Activated naive CD8-positive, alpha-beta T cell treated with anti-CD3 and anti-CD28 coated beads, Interleukin-2, amount 50 U/mL, for 24 hours (primary cell): ENCODE measurements around the gene IGFBP3.

Experiments used
- ATAC-seq: fragments of 150-1000 bp; cut with Tn5 transposase; one replicate; pipeline ENCODE4 v1.10.0; 2021
- DNase-seq: peaks from one replicate; pipeline ENCODE4 v3.0.0; 2021
- H3K27ac Mint-ChIP-seq: one replicate; pipeline ENCODE4 v1.8.0; 2021; ENCODE audit warnings: mild to moderate bottlenecking, mixed read lengths
- H3K27me3 Mint-ChIP-seq: one replicate; pipeline ENCODE4 v1.8.0; 2021; ENCODE audit warnings: mixed read lengths
- H3K36me3 Mint-ChIP-seq: one replicate; pipeline ENCODE4 v1.8.0; 2021; ENCODE audit warnings: low read depth, mixed read lengths
- H3K4me1 Mint-ChIP-seq: one replicate; pipeline ENCODE4 v1.8.0; 2021; ENCODE audit warnings: mixed read lengths
- H3K4me3 Mint-ChIP-seq: one replicate; pipeline ENCODE4 v1.8.0; 2021; ENCODE audit warnings: mild to moderate bottlenecking, moderate library complexity, mixed read lengths
- H3K9me3 Mint-ChIP-seq: one replicate; pipeline ENCODE4 v1.8.0; 2021; ENCODE audit warnings: mixed read lengths

The IGFBP3 gene

GRCh38 chr7:45891462-45892402 is 29.3 kb downstream of the IGFBP3 start:
- peaks cover 60% of the 10 kb centered on the region for H3K27me3 Mint-ChIP-seq
- ATAC-seq (no peak), DNase-seq (no peak)
- H3K4me1 Mint-ChIP-seq: no peaks in the 10 kb centered on the region
- H3K4me3 Mint-ChIP-seq: no peak overlapping the region
- H3K27ac Mint-ChIP-seq: no peak overlapping the region
- no peaks in the 10 kb centered on the region for H3K36me3 Mint-ChIP-seq
- no peaks in the 10 kb centered on the region for H3K9me3 Mint-ChIP-seq

- H3K4me1 Mint-ChIP-seq: no peaks in the 10 kb centered on the region
- H3K27me3 Mint-ChIP-seq: peaks cover 63% of the 10 kb centered on the region
- DNase-seq (no peak), ATAC-seq (no peak)
- H3K27ac Mint-ChIP-seq: no peak overlapping the region
- no peaks in the 10 kb centered on the region for H3K9me3 Mint-ChIP-seq
- H3K4me3 Mint-ChIP-seq: no peak overlapping the region
- no peaks in the 10 kb centered on the region for H3K36me3 Mint-ChIP-seq
These were observed 30.1 kb downstream of the IGFBP3 start for GRCh38 chr7:45890902-45891461.

DNA sequence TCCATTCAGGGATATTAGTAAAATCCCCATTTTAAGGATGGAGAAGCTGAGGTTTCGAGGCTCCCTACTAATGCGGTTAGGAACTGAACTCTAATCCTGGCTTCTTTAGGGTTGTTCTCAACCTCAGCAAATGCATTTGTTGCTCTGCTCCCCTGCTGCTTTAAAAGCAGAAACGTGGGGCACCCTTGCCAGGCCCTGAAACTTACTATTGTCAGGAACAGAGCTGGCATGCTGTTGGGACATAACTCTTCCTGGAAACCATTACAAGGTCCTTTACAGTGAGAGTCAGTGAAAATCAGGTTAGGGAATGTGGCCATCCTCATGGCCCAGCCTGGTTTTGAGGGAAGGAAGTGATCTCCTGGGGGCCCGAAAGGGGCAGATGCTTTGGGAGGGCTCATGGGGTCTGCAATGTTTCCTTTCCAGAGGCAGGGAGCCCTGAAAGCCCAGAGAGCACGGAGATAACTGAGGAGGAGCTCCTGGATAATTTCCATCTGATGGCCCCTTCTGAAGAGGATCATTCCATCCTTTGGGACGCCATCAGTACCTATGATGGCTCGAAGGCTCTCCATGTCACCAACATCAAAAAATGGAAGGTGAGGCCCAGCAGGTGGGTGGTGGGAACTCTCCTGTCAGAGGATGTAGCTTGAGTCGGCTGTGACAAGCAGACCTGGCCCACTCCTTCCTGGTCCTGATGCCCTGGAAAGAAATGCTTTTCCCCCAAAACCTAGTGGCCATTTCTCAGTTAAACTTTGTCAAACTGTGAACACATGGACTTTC is 30.8 kb downstream of the IGFBP3 start:
- no peak for DNase-seq
- Mint-ChIP-seq H3K9me3 (no peaks in the 10 kb centered on the region), H3K27ac (no peak overlapping the region), H3K27me3 (peaks cover 63% of the 10 kb centered on the region), H3K36me3 (no peaks in the 10 kb centered on the region), H3K4me1 (no peaks in the 10 kb centered on the region), H3K4me3 (no peak overlapping the region)
- ATAC-seq: no peak

GRCh38 chr7:45889367-45890067 is 31.6 kb downstream of the IGFBP3 start:
- Mint-ChIP-seq H3K4me3 (no peak overlapping the region), H3K4me1 (no peaks in the 10 kb centered on the region), H3K36me3 (no peaks in the 10 kb centered on the region), H3K27me3 (peaks cover 62% of the 10 kb centered on the region), H3K9me3 (no peaks in the 10 kb centered on the region), H3K27ac (no peak overlapping the region)
- DNase-seq (no peak), ATAC-seq (no peak)

- DNase-seq (no peak), ATAC-seq (no peak)
- no peaks in the 10 kb centered on the region for H3K9me3 Mint-ChIP-seq
- peaks cover 61% of the 10 kb centered on the region for H3K27me3 Mint-ChIP-seq
- H3K4me1 Mint-ChIP-seq: no peaks in the 10 kb centered on the region
- H3K36me3 Mint-ChIP-seq: no peaks in the 10 kb centered on the region
- H3K4me3 Mint-ChIP-seq: no peak overlapping the region
- no peak overlapping the region for H3K27ac Mint-ChIP-seq
These were observed 32.1 kb downstream of the IGFBP3 start for GRCh38 chr7:45888993-45889366.

GRCh38 chr7:45888185-45888992 is 32.7 kb downstream of the IGFBP3 start, which contains the start of gene IGFBP1:
Gene IGFBP1 (plus strand): TSS chr7:45888488. CDS start chr7:45888653, 165 bp downstream.
- Mint-ChIP-seq H3K4me3 (no peak within 1 kb of the TSS), H3K27me3 (peaks cover 57% of the 10 kb centered on the region), H3K36me3 (no peaks in the 10 kb centered on the region), H3K9me3 (no peaks in the 10 kb centered on the region), H3K4me1 (no peaks in the 10 kb centered on the region), H3K27ac (no peak within 1 kb of the TSS)
- ATAC-seq (peak; percentile 17), DNase-seq (no peak)

DNA sequence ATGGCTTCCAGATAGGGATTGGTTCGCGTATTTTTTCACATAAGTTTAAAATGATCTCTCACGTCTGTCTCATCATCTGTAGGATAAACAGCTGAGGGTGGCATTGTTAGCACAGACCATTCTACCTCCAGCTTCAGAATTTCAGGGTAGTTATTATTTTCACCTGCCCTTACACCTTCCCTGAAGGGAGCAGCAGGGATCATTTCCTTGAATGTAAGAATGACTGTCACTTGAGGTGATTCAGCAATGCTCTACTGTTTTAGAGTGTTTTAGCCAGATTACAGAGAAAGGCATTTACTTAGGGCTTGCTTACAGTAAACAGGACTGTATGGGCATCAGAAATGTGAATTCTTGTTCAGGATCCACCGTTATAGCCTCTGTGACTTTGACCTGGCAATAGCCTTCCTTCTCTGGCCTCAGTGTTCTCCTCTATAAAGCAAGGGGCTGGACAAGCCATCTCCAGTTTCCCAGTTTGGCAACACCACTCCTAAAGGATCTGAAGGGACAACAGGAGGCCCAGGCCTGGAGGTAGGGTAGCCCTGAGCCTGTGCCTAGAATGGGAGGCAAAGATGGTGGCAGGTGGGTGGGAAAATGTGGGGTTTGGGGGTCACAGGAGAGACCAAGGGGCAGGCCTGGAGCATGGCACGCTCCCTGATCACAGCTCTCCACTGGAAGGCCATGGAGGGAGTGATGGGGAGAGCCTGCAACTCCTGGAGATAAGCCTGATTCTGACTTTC is 34.0 kb downstream of the IGFBP3 start:
- no peak for ATAC-seq
- Mint-ChIP-seq H3K9me3 (no peaks in the 10 kb centered on the region), H3K4me3 (no peak overlapping the region), H3K36me3 (no peaks in the 10 kb centered on the region), H3K27me3 (peaks cover 51% of the 10 kb centered on the region), H3K27ac (no peak overlapping the region), H3K4me1 (no peaks in the 10 kb centered on the region)
- DNase-seq: no peak

DNA sequence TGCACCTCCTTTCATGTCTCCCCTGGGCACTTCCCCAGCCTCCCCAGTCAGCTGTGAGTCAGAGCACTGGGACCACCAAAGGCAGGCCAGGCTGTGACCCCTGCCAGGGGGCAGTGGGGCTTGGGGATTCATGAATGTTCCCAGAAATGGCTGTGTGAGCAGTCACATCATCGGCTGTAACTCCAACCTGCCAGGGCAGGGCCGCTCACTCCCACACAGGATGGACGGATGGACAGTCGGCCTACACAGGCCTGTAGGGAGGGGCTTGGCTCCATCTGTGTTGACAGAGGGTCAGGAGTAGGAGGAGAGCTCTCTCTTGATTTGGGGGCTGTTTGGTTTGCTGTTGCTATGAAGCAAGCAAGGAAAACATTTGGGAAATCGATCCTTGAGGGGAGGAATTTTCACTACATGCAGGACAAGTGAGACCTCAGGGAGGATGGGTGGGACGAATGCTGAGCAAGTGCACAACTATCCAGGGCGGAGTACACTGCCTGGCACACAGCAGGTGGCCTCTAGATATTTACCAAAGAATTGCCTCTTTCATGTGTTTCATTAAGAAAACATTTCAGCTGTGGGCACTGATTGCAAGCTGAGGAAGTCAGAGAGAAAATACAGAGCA is 35.7 kb downstream of the IGFBP3 start:
- Mint-ChIP-seq H3K4me3 (no peak overlapping the region), H3K27me3 (peaks cover 44% of the 10 kb centered on the region), H3K4me1 (no peaks in the 10 kb centered on the region), H3K27ac (no peak overlapping the region), H3K9me3 (no peaks in the 10 kb centered on the region), H3K36me3 (no peaks in the 10 kb centered on the region)
- no peak for ATAC-seq
- DNase-seq: no peak

DNA sequence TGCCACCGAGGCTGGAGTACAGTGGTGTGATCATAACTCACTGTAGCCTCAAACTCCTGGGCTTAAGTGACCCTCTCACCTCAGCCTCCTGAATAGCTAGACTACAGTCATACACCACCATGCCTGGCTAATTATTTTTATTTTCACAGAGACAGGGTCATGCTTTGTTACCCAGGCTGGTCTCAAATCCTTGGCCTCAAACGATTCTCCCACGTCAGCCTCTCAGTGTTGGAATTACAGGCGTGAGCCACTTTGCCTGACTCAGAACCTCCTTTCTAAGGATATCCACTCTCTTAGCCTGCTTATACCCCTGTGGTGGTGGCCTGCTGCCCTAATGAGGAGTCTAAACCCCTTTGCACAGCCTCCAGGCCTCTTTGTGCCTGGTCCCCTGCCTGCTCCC is 36.9 kb downstream of the IGFBP3 start:
- DNase-seq (no peak), ATAC-seq (no peak)
- no peaks in the 10 kb centered on the region for H3K36me3 Mint-ChIP-seq
- no peaks in the 10 kb centered on the region for H3K4me1 Mint-ChIP-seq
- no peak overlapping the region for H3K4me3 Mint-ChIP-seq
- H3K27ac Mint-ChIP-seq: no peak overlapping the region
- H3K27me3 Mint-ChIP-seq: peaks cover 36% of the 10 kb centered on the region
- no peaks in the 10 kb centered on the region for H3K9me3 Mint-ChIP-seq

DNA sequence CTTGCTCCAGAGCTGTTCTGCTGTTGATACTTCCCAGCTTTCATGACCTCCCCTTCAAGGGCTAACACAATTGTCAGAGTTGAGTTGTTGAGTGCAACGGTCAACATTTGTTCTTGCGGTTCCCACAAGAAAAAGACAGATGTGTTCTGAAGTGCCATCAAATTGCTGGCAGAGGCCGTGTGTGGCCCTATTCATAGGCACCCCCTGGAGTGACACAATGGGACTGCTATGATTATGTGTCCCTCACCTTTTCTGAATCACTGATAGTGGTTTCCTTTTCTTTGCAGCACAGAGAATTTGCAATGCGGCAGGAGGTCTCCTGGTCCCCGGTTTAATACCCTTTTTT is 38.6 kb downstream of the IGFBP3 start:
- no peak for ATAC-seq
- no peaks in the 10 kb centered on the region for H3K36me3 Mint-ChIP-seq
- H3K9me3 Mint-ChIP-seq: no peaks in the 10 kb centered on the region
- no peak overlapping the region for H3K4me3 Mint-ChIP-seq
- no peaks in the 10 kb centered on the region for H3K4me1 Mint-ChIP-seq
- H3K27ac Mint-ChIP-seq: no peak overlapping the region
- peaks cover 24% of the 10 kb centered on the region for H3K27me3 Mint-ChIP-seq
- DNase-seq: no peak

DNA sequence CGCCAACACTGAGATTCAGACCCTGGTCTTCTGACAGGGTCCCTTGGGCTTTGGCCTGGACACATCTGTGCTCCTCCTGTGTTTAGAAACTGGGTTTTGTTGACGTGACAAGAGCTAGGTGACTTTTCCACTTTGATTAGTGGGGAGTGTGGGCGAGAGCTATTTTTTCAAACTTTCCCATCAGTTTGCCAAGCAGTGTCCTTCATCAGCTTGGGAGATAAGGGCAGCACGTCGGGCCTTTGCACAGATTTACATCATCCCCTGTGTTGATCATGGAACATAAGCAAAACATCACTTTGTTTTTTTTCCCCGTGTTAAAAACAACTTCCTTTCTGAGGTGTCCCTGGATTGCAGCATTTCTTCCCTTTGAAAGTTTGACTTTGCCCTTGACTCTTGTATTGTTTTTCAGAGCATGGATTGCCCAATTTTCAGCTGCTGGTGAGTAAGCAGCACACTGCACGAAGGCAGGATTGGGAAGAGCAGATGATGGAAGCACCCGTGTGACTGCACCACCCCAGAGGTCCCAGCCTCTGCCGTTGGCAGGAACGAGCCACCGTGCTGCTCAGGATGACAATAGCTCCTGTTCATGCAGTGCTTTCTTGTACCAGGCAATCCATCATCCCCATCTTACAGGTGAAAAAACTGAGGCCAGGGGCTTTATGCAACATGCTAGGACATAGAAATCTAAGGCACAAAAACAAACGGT is 39.2 kb downstream of the IGFBP3 start:
- Mint-ChIP-seq H3K27ac (no peak overlapping the region), H3K4me1 (no peaks in the 10 kb centered on the region), H3K4me3 (no peak overlapping the region), H3K36me3 (no peaks in the 10 kb centered on the region), H3K27me3 (peaks cover 20% of the 10 kb centered on the region), H3K9me3 (no peaks in the 10 kb centered on the region)
- DNase-seq: no peak
- no peak for ATAC-seq

- no peaks in the 10 kb centered on the region for H3K4me1 Mint-ChIP-seq
- H3K4me3 Mint-ChIP-seq: no peak overlapping the region
- ATAC-seq: no peak
- no peak overlapping the region for H3K27ac Mint-ChIP-seq
- DNase-seq: no peak
- peaks cover 14% of the 10 kb centered on the region for H3K27me3 Mint-ChIP-seq
- H3K36me3 Mint-ChIP-seq: no peaks in the 10 kb centered on the region
- no peaks in the 10 kb centered on the region for H3K9me3 Mint-ChIP-seq
These were observed 39.8 kb downstream of the IGFBP3 start for GRCh38 chr7:45881280-45881758.
